SK-N-SH (cell line): ENCODE measurements around the gene AMACR. TPM values are rescaled to one million over a fixed set of nuclear protein-coding genes. Genes with fewer than 3 reads are reported as not detected.

Experiments
- CTCF ChIA-PET: fragments of 300-600, 350-600 bp; formaldehyde crosslinking; extraction: SDS; loops from one replicate; lab custom pipeline; 2021; lab: Yijun Ruan, JAX
- POLR2A ChIA-PET: fragments of 350-600 bp; sonication (Branson Sonifier 250); formaldehyde crosslinking; extraction: SDS; loops from one replicate; lab custom pipeline; 2020; ENCODE audit warnings: antibody characterized with exemption, inconsistent platforms; lab: Yijun Ruan, JAX
- DNase-seq: peaks from one replicate; pipeline ENCODE4 v3.0.0; 2012
- H2AFZ ChIP-seq: fragments of 200-600 bp; sonication (generic); 2 replicates; pipeline ENCODE4 v1.8.1; 2016; ENCODE audit warnings: antibody characterized with exemption, mild to moderate bottlenecking, low read depth
- H3F3A ChIP-seq: fragments of 200-600 bp; sonication (generic); replicated peaks from 2 replicates; pipeline ENCODE3; 2016; ENCODE audit warnings: antibody characterized with exemption, mild to moderate bottlenecking; ENCODE audit not compliant: insufficient read depth
- H3K27ac ChIP-seq, 2 experiments: fragments of 200-500 bp in 1 of 2; fragments of 200-600 bp in 1 of 2; sonication (Bioruptor generic) in 1 of 2; sonication (generic), shearing (Covaris generic) in 1 of 2; 2 replicates each; pipeline versions ENCODE4 v1.5.1 to v1.6.1; 2014 to 2016; ENCODE audit warnings: low read depth in 2 of 2, inconsistent platforms in 1 of 2, low read length in 1 of 2, mild to moderate bottlenecking in 1 of 2, mixed read lengths in 1 of 2
- H3K27me3 ChIP-seq: fragments of 200-600 bp; sonication (generic), shearing (Covaris generic); 2 replicates; pipeline ENCODE4 v1.6.1; 2016; ENCODE audit warnings: mixed run types; ENCODE audit not compliant: insufficient read depth
- H3K36me3 ChIP-seq, 2 experiments: fragments of 200-500 bp in 1 of 2; fragments of 200-600 bp in 1 of 2; sonication (Bioruptor generic) in 1 of 2; sonication (generic) in 1 of 2; replicated peaks in 1 of 2; 2 replicates each; pipeline versions ENCODE3 to v1.5.1; 2014 to 2016; ENCODE audit warnings: low read length in 1 of 2, mild to moderate bottlenecking in 1 of 2; ENCODE audit not compliant: insufficient read depth in 2 of 2, control insufficient read depth in 1 of 2
- H3K4me1 ChIP-seq, 2 experiments: fragments of 200-500 bp in 1 of 2; fragments of 200-600 bp in 1 of 2; sonication (Bioruptor generic) in 1 of 2; sonication (generic), shearing (Covaris generic) in 1 of 2; 2 replicates each; pipeline versions ENCODE4 v1.5.1 to v1.6.1; 2014 to 2016; ENCODE audit warnings: low read depth in 1 of 2, low read length in 1 of 2, mixed run types in 1 of 2; ENCODE audit not compliant: insufficient read depth in 2 of 2, control insufficient read depth in 1 of 2
- H3K4me2 ChIP-seq: fragments of 200-600 bp; sonication (generic), shearing (Covaris generic); 2 replicates; pipeline ENCODE4 v1.6.1; 2017; ENCODE audit warnings: mixed run types
- H3K4me3 ChIP-seq, 2 experiments: fragments of 200-500 bp in 1 of 2; fragments of 200-600 bp in 1 of 2; sonication (Bioruptor generic) in 1 of 2; sonication (generic), shearing (Covaris generic) in 1 of 2; 2 replicates each; pipeline versions ENCODE4 v1.5.1 to v1.8.1; 2014 to 2016; ENCODE audit warnings: low read depth in 2 of 2, inconsistent platforms in 1 of 2, low read length in 1 of 2, mild to moderate bottlenecking in 1 of 2, mixed read lengths in 1 of 2, moderate library complexity in 1 of 2
- H3K79me2 ChIP-seq: fragments of 200-600 bp; sonication (generic); 2 replicates; pipeline ENCODE4 v1.8.1; 2017; ENCODE audit warnings: mild to moderate bottlenecking; ENCODE audit not compliant: insufficient read depth
- H3K9ac ChIP-seq: fragments of 200-600 bp; sonication (generic); 2 replicates; pipeline ENCODE4 v1.6.1; 2017; ENCODE audit warnings: mixed run types
- H3K9me2 ChIP-seq: fragments of 200-600 bp; sonication (generic); 2 replicates; pipeline ENCODE4 v1.6.1; 2017; ENCODE audit warnings: mixed run types
- H3K9me3 ChIP-seq: fragments of 200-600 bp; sonication (generic); 2 replicates; pipeline ENCODE4 v1.6.1; 2017; ENCODE audit warnings: mixed run types, mild to moderate bottlenecking, moderate library complexity
- H4K20me1 ChIP-seq: fragments of 200-600 bp; sonication (generic); 2 replicates; pipeline ENCODE4 v1.6.1; 2017; ENCODE audit warnings: mild to moderate bottlenecking, mixed run types; ENCODE audit not compliant: insufficient read depth
- CTCF ChIP-seq: fragments of 200-600 bp; sonication (generic); IDR thresholded peaks from 2 replicates; pipeline ENCODE4 v1.6.1; 2017; ENCODE audit warnings: antibody characterized with exemption, mild to moderate bottlenecking, moderate library complexity
- EZH2phosphoT487 ChIP-seq: fragments of 200-600 bp; sonication (generic); IDR thresholded peaks from 2 replicates; pipeline ENCODE4 v1.6.1; 2017; ENCODE audit warnings: low read depth, mixed run types, mild to moderate bottlenecking, antibody characterized with exemption, moderate library complexity, borderline replicate concordance
- FOSL2 ChIP-seq: IDR thresholded peaks from 2 replicates; pipeline ENCODE4 v1.4.0; 2012; ENCODE audit warnings: low read depth, mild to moderate bottlenecking, moderate library complexity, borderline replicate concordance
- JUND ChIP-seq: IDR thresholded peaks from 2 replicates; pipeline ENCODE4 v1.4.0; 2012
- MEF2A ChIP-seq: IDR thresholded peaks from 2 replicates; pipeline ENCODE4 v1.4.0; 2012; ENCODE audit warnings: low read depth, borderline replicate concordance
- NRF1 ChIP-seq: IDR thresholded peaks from 2 replicates; pipeline ENCODE4 v1.6.1; 2012; ENCODE audit warnings: low read depth, mild to moderate bottlenecking, low read length
- PBX3 ChIP-seq: IDR thresholded peaks from 2 replicates; pipeline ENCODE4; 2012
- RCOR1 ChIP-seq: fragments of 150-350 bp; IDR thresholded peaks from 2 replicates; pipeline ENCODE4 v1.6.1; 2017; ENCODE audit warnings: antibody characterized with exemption, low read length
- TAF1 ChIP-seq: IDR thresholded peaks from 2 replicates; pipeline ENCODE4 v1.6.1; 2012; ENCODE audit warnings: low read depth, mild to moderate bottlenecking, low read length, moderate library complexity, borderline replicate concordance
- TCF12 ChIP-seq: IDR thresholded peaks from 2 replicates; pipeline ENCODE4 v1.4.0; 2012
- TEAD4 ChIP-seq: IDR thresholded peaks from 2 replicates; pipeline ENCODE4 v1.4.0; 2012; ENCODE audit warnings: mild to moderate bottlenecking, borderline replicate concordance; ENCODE audit not compliant: insufficient read depth
- WGBS: methylation state at CpG from one replicate; pipeline ENCODE4 v1.1.6; 2017; ENCODE audit warnings: low lambda C conversion rate; 5-methylcytosine and 5-hydroxymethylcytosine counted together
- polyA plus RNA-seq, 3 experiments: library from polyadenylated mRNA; depleted of rRNA; stranded (reverse); fragments of >200 nt; gene quantifications; 2 replicates each; pipeline ENCODE4 v1.2.3, GENCODE V29; 2012
- TF ChIP-seq, protein P1 (sequence below): IDR thresholded peaks from 2 replicates; pipeline ENCODE4 v1.4.0; 2012; ENCODE audit warnings: low read depth, borderline replicate concordance

The AMACR gene
- polyA plus RNA-seq, 1 of the 3 experiments (the other 2 are of a cell fraction), result 11.8 TPM

GRCh38 chr5:33941090-33941489, 66.8 kb downstream of the AMACR start (continued):
- TF ChIP-seq PBX3 (no peak), TEAD4 (no peak), FOSL2 (no peak), TCF12 (no peak), JUND (no peak), CTCF (no peak), EZH2phosphoT487 (no peak), MEF2A (no peak)
- TF ChIP-seq, all 33 proteins: peak for 0

DNA sequence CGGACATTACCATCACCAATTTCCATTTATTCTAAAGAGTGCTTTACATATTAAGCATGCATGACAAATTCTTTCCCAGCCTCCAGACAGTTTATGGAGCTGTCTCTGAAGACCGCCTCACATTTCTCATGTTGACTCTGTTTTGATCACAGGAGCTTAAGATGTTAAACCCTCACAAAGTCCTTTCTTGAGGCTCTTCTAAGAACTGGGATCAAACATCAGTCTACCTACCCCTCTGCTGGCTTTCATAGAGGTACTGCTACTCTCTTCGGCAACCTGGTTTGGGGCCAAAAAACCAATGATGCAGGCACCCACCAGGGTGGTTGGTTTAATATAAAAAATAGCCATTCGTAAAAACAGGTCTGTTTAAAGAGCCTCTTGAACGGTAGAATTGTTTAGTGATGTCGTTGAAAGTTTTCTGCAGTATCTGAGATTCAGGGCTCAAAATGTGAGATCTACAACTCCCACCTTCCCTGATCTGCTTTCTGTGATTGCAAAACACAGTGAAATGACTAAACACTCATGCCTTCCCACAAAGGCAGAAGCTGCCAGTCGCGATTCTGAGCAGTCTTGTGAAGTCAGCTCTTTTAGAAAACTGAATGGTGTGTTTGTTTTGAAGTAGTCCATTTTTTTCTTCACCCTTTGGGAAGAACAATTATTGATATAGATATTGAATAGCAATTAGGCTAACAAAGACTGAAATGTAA, 68.1 kb downstream of the AMACR start:
- H3F3A ChIP-seq, result no peaks in the 10 kb centered on the region
- H3K4me2 ChIP-seq, result no peak overlapping the region
- H3K36me3 ChIP-seq, result no peaks in the 10 kb centered on the region
- no peak overlapping the region for H3K4me3 ChIP-seq
- CTCF ChIA-PET, result interaction anchor here (2.5 kb wide), 1 partner anchor 504 kb away, joined by 8 read pairs; no protein-coding TSS in a partner anchor
- H3K4me1 ChIP-seq, result peaks cover 0 to 6% of the 10 kb centered on the region in 2 experiments; a peak in 1 of 4 replicates
- H3K27ac ChIP-seq, result no peak overlapping the region
- H2AFZ ChIP-seq, result no peak overlapping the region
- H3K9me3 ChIP-seq, result no peaks in the 10 kb centered on the region
- H3K9ac ChIP-seq, result no peak overlapping the region
- POLR2A ChIA-PET, result no interaction called here
- no peaks in the 10 kb centered on the region for H3K9me2 ChIP-seq
- H3K27me3 ChIP-seq, result peaks cover 53% of the 10 kb centered on the region
- 58% methylated on average over 8 of the region's 8 CpGs for WGBS
- no peak for TF ChIP-seq TAF1
- no peak for DNase-seq
- H3K79me2 ChIP-seq, result no peaks in the 10 kb centered on the region
- 0 out of 2 replicates have a peak, but pooled peaks cover 4% of the 10 kb centered on the region for H4K20me1 ChIP-seq

GRCh38 chr5:33938881-33939280, 69.0 kb downstream of the AMACR start:
- Histone ChIP-seq H3K36me3 (no peaks in the 10 kb centered on the region), H3K4me1 (peaks cover 0 to 6% of the 10 kb centered on the region in 2 experiments; a peak in 1 of 4 replicates), H3K27me3 (peaks cover 53% of the 10 kb centered on the region), H4K20me1 (0 out of 2 replicates have a peak, but pooled peaks cover 4% of the 10 kb centered on the region), H3K4me2 (no peak overlapping the region)
- DNase-seq, result no peak
- TF ChIP-seq TAF1, result no peak
- no peak for TF ChIP-seq PBX3
- TF ChIP-seq NRF1, result no peak
- TF ChIP-seq, protein P1, sequence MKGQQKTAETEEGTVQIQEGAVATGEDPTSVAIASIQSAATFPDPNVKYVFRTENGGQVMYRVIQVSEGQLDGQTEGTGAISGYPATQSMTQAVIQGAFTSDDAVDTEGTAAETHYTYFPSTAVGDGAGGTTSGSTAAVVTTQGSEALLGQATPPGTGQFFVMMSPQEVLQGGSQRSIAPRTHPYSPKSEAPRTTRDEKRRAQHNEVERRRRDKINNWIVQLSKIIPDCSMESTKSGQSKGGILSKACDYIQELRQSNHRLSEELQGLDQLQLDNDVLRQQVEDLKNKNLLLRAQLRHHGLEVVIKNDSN, result no peak
- no peak for TF ChIP-seq RCOR1
- TF ChIP-seq, all 33 proteins: peak for 0
- Histone ChIP-seq H3K4me3 (no peak overlapping the region), H2AFZ (no peak overlapping the region), H3K9ac (no peak overlapping the region), H3K27ac (no peak overlapping the region), H3K9me2 (no peaks in the 10 kb centered on the region), H3F3A (no peaks in the 10 kb centered on the region), H3K9me3 (no peaks in the 10 kb centered on the region), H3K79me2 (no peaks in the 10 kb centered on the region)
- ChIA-PET CTCF (interaction anchor here (2.5 kb wide), 1 partner anchor 503 kb away, joined by 8 read pairs; no protein-coding TSS in a partner anchor), POLR2A (no interaction called here)
- 62% methylated on average over 15 of the region's 15 CpGs for WGBS
